GM19438 (cell line): ENCODE data around the gene CCDC85B.

Experiments
- ATAC-seq: cut with Tn5 transposase; IDR thresholded peaks from one replicate; pipeline ENCODE4 v1.9.1; 2021; ENCODE audit warnings: low read depth; ENCODE audit not compliant: unreplicated experiment

Gene CCDC85B

DNA sequence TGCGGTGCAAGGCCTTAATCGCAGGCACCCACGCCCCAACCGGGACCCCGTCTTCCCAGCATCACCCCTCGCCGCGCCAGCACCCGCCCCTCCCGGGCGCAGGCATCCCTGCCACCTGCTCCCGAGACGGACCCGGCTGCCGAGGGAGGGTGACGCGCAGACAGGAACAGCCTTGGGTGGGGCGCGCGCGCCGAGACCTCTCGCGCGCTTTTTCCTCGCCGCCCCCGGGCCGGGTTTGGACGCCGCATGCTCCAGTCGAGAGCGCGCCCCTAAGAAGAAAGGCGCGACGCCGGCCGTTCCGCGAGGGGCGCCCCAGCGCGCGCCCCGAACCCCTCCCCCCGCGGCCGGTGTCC lies 33.0 kb upstream of the CCDC85B start:
- ATAC-seq = no peak

DNA sequence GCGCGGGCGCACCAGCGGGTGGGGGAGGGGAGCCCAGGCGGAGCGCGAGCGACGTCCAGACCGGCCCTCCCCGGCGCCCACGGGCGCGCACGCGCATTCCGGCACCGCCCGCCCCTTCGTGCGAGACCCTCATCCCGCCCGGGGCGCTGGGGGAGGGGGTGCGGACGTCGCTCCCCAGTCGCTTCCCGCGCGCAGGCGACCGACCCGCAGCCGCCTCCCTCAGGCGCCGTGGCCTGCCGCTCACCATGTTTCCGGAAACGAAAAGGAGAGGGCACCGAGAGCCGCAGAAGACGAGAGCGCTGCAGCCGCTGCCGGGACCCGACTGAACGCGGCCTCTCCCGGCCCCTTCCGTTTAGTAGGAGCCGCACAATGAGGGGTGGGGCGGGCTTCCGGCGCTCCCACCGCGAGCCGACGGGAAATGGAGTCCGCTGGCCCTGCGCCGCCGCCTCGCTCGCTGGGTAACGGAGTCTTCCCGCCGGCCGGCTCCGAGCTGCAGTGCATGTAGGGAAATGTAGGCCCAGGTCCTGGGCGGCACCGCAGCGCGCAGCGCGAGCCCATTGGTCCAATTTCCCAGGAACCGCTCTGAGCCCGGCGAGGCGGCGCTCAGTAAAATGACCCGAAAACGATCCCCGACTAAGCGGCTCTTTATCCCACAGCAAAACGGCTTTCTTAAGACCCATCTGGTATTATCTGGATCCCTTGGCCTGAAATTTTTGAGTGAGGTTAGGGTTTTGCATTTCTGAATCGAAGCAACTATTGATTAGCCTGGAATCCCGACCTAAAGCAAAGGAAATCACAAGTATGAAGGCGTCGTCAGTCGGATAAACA lies 32.4 kb upstream of the CCDC85B start, which contains the start of gene CFL1:
Gene CFL1, minus strand, starts transcription at position 328 of the 828 bp plus-strand sequence. Its CDS starts 81 bp downstream, at position 247.
- peak; percentile 35 for ATAC-seq

DNA sequence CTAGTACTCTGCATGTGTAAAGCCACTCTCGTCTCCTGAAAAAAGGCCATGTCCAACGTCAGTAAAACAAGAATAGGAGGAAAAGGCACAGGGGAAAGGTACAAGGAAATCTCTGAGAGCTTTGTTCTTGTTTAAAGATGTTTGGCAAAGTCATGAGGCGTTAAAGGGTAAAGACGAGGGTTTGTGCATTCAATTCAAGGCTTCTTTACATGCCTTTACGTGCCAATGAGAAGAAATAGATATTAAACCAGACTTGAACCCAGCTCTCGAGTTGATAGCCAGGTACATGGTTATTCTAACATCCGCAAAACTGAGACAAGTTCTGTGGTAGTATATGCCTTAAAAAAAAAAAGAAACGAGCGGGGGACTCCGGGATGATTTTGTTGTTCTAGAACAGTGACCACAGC lies 31.8 kb upstream of the CCDC85B start:
- no peak for ATAC-seq

DNA sequence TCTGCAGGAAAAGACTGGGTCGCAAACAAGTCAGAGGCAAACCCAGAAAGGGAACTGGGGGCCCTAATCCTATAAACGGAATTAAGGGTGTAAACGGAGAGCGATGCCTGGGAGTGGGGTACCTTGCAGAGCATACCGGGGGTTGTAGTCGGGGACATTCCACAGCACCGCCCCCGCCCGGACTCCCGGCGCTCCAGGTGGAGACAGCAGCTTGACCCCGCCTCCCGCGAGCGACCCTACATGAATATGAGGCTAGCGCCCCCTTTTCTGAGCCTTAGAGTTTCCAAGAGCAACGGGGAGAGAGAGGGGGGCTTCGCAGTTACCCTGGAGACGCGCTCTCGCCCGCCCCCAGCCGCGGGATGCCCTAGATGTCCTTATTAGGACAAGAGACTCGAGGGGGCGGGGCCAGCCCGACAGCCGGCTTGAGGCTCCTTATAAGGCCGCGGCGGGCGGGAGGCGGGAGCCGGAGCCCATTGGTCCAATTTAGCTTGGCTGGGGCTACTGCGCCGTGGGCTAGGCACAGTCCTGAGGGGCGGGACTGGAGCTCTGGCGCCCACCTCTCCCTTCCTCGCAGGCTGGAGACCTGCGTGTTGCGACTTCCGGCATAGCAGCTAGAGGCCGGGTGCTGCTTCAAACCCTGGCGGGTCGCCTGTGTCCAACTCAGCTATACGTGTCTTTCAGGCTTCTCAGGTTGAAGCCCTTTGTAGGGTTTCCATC lies 31.2 kb upstream of the CCDC85B start:
- peak; percentile 47 for ATAC-seq

DNA sequence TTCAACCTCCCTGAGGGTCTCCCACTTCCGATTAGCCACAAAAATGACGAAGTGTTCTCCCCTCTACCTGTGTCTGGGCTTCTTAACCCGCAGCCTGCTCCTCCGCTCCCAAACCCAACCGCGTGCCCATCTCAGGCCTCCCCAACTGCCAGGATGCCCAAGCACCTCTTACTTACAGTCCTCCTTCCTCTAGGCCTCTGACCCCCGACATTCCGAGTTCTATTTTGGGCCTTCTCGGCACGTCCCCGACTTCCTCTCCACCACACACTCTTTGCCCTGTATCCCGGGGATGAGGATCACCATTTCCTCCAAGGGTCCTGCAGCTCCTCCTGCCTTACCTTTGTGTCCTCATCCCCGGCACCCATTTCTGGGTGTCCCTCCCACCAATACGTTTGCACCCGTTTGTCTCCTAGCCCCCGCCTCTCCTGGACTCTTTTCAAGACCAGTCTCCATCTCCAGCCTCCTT lies 30.6 kb upstream of the CCDC85B start:
- no peak for ATAC-seq

DNA sequence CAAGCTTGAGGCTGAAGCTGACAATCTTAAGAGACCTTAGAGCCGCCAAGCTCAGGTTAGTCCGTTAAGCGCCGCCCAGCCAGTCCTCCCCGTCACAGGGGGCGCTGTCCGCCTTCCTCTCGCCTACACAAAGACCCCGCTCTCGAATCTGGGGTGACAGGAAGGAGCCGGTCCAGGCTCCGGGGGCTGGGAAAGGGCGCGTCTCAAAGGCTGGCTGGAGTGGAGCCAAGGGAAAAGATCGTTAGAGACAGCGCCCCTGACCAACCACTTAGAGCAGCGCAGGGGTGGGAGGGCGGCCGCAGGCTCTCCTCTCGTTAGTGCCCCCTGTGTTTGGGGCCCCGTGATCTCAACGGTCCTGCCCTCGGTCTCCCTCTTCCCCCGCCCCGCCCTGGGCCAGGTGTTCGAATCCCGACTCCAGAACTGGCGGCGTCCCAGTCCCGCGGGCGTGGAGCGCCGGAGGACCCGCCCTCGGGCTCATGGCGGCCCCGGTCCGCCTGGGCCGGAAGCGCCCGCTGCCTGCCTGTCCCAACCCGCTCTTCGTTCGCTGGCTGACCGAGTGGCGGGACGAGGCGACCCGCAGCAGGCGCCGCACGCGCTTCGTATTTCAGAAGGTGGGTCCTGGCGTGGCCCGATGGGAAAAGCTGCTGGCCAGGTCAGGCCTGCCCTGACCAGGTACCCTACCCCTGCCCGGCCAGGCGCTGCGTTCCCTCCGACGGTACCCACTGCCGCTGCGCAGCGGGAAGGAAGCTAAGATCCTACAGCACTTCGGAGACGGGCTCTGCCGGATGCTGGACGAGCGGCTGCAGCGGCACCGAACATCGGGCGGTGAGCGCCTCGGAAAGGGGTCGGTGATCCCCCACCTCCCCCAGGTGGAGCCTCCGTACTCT lies 30.0 kb upstream of the CCDC85B start, which contains the start of gene MUS81:
Gene MUS81, plus strand, starts transcription at position 156 of the 887 bp plus-strand sequence. Its CDS starts 321 bp downstream, at position 477.
- ATAC-seq = no peak

DNA sequence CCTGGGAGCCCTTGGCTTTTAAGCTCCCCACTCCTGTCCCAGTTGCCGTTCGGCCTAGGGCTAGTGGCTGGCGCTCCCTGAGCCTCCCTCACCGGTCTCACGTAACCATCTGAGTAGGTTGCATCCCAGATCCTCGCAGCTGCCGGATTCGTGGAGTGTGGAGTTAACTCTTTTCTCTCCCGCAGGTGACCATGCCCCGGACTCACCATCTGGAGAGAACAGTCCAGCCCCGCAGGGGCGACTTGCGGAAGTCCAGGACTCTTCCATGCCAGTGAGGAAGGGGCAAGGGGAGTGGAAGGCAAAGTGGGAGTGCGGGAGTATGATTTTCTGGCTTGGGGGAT lies 29.3 kb upstream of the CCDC85B start:
- ATAC-seq = no peak

DNA sequence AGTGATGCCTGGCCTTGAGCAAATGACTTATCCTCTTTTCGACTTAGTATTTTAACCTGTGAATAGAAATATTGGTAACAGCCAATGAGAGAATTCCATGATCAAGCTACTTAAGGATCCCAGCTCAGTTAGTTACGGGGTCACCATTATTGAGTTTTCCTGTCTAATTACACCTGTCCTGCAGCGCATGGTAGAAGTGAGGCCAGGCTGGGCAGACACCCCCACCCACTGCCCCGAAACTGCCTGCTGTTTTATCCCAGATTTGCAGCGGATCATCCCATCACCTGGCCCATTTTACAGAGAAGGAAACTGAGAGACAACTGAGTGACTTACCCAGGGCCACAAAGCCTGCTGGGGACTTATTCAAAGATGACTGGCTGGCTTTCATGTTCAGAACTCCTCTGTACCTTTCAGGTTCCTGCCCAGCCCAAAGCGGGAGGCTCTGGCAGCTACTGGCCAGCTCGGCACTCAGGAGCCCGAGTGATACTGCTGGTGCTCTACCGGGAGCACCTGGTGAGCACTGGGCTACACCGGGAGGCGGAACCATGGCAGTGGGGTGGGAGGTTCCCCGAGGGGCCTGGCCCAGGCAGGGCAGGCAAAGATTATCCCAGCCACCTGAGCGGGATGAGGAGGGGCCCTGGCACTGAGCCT lies 28.8 kb upstream of the CCDC85B start:
- ATAC-seq = no peak

DNA sequence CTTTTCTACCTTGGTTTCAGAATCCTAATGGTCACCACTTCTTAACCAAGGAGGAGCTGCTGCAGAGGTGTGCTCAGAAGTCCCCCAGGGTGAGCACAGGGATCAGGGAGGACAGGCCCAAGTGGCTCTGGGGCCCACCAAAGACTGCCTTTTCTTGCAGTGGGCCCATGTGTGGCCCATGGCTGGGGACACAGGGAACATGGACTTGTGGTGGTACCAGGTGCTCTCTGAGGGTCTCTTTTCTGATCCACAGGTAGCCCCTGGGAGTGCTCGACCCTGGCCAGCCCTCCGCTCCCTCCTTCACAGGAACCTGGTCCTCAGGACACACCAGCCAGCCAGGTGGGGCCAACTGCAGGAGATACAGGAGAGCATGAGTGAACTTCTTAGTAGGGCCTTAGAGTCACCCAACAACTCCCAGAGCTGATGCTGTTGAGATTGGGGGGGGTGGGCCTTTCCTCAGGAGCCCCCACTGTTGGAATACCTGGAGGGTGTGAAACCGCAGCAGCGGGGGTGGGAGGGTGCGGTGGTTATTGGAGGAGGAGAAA lies 28.2 kb upstream of the CCDC85B start:
- ATAC-seq = no peak

DNA sequence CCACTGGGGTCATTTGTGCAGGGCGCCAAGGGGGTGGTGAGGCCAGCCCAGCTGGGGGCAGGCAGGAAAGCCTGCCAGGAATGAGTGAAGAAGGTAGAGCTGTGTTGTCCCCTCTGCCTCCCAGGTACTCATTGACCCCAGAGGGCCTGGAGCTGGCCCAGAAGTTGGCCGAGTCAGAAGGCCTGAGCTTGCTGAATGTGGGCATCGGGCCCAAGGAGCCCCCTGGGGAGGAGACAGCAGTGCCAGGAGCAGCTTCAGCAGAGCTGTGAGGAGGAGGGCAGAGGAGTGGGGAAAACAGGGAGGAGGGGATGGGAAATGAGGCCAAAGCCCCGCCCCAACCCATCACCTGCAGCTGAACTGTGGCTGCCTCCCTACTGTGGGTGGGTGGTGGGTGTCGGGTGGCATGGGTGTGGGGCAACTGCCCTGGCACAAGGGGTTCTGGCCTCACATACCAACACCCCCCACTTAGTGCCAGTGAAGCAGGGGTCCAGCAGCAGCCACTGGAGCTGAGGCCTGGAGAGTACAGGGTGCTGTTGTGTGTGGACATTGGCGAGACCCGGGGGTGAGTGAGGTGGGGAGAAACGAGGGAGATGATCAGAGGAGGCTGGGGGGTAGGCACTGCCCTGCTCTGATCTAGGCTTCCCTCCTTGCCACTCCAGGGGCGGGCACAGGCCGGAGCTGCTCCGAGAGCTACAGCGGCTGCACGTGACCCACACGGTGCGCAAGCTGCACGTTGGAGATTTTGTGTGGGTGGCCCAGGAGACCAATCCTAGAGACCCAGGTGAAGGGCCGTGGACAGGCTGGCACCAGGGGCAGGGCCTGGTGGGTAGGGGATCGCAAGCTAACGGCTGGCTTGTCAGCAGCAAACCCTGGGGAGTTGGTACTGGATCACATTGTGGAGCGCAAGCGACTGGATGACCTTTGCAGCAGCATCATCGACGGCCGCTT lies 27.3 kb upstream of the CCDC85B start:
- no peak for ATAC-seq

DNA sequence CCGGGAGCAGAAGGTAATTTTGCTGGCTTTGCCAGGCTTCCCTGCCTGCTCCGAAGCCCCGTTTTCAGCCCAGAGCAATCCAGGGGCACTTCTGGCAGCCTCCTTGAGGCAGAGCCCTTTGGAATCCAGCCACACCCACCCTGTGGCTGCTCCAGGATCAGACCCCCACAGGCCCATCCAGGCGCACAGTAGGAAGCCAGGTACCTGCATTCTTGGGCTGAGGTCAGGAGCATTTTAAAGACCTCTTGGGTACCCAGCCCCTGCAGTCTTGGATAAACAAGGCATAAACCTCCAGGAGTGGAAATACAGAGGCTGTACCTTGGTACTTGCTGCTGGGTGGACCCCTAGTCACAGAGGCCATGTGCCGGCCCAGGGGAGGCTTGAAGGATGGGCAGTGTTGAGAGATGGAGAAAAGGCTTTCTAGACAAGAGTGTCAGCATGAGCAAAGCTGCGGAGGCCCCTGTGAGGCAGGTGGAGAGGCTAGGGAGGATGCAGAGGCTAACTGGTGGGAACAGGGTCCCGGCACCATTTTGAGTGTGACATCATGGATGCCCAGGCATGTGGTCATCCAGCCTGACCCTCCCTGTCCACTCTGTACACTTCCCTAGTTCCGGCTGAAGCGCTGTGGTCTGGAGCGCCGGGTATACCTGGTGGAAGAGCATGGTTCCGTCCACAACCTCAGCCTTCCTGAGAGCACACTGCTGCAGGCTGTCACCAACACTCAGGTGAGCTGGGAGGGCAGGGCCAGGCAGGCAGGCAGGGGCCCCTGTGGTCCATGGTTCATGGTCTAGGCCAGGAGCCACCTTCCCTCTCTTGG lies 26.4 kb upstream of the CCDC85B start:
- no peak for ATAC-seq

DNA sequence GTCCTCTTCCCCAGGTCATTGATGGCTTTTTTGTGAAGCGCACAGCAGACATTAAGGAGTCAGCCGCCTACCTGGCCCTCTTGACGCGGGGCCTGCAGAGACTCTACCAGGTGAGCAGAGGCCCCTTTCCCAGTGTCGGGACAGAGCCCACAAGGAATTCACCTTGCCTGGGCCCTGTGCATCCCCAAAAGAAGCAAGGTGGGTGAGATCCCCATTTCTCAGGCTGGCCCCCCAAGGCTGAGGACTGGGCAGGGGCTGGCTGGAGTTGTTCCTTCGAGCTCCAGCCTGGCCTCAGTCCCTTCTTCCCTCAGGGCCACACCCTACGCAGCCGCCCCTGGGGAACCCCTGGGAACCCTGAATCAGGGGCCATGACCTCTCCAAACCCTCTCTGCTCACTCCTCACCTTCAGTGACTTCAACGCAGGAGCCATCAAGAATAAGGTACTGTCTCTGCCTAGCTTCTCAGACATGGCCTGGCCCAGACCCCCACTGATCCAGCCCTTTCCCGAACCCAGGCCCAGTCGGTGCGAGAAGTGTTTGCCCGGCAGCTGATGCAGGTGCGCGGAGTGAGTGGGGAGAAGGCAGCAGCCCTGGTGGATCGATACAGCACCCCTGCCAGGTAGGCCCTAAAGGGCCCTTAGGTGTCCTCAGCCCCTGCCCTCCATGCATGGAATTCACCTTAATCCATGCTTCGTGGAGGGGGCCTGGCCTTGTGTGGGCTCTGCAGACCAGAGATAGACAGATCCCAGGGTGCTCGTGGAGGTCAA lies 25.6 kb upstream of the CCDC85B start:
- no peak for ATAC-seq

DNA sequence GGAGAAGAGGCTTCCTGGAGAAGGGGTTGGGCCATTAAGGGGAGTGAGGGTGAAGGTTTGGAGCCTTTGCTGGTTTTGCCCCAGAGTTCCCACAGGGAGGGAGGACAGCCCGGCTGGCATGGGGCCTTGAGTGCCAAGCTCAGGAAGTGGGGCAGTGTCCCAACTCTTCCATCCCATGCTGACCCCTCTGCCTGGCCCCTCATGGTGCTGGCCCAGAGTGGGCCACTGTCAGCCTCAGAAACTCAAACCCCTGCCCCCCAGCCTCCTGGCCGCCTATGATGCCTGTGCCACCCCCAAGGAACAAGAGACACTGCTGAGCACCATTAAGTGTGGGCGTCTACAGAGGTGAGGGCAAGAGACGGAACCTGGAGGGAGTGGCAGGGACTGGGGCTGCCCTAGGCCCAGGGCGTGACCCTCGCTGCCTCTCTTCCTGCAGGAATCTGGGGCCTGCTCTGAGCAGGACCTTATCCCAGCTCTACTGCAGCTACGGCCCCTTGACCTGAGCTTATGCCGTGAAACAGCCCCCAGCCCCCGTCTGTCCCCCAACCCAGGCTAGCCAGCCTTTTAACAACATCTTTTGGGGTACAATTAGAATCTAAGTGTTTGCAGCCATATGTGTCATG lies 24.8 kb upstream of the CCDC85B start:
- ATAC-seq = no peak

DNA sequence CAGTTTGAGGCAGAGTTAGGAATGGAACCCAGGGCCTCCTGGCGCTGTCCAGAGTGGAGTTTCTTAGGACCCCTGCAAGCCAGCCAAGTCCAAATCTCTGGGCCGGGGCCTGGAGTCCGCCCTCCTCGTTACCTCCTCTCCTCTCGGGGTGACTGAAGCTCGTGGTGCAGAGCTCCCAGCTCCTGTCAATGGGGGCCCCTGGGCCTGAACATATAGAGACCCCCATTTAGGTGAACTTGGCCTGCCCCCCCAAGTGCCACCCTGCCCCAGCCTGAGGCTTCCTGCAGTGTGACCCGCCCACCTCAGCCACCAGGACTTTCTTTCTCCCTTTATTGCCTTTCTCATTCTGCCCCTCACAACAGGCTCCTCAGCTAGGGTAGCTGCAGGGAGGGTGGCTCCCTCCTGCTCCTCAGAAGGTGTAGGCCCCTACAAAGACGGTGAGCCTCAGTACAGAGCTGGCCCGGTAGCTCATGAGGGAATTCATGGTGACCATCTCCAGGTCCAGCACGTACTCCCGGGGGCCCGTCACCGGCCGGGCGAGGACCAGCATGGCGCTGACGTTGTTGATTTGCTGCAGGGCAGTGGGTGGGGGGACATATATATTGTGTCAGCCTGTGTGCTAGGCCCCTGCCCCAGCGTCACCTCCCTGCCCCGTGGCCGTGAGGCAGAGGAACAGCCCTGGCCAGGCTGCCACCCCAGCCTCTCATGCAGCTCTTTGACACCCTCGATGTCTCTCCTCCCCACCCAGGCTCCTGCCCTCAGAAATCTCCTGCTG lies 23.8 kb upstream of the CCDC85B start:
- ATAC-seq = no peak

DNA sequence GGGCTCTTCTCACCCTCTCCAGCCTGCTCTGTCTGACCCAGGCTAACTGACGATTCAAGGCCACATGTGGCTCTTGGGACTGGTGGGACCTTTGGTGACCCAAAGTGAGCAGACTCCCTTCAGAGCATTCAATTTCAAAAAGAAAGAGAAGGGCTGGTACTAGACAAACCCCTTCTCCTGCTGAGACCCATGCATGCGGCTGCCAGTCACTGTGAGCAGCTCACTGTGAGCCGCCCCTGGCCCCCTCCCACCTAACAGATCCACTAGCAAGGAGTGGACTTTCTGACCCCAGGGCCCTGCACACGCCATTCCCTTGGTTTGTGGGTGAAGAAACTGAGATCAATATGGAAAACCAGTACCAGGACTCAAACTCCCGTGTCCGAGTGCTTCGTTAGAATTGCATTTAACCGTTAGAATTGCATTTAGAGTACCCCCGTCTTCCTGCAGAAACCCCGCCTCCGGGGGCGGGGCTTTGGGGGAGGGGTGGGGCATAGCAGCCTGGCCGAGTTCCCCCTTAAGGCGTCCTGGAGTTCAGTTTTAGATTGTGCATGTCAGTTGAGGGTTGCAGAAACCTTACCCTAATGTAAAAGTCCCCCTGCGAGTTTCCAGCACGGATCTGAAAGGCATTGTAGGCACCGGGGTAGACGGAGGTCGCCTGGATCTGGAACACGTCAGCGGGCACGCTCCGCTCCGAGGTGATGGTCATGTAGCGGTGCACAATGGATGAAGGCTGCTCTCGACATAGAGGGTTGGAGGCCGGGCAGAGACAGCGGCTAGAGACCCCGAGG lies 23.0 kb upstream of the CCDC85B start:
- ATAC-seq = no peak
